ENCODE results near the gene PSG6. TPM values are rescaled to one million over a fixed set of nuclear protein-coding genes. Genes with fewer than 3 reads are reported as not detected.

Gene PSG6
- total and polyA plus RNA-seq, 12 donors: not detected

Other genes with a start within 250 kb of the PSG6 start
- under 1 TPM in 1 of 9 donors, not detected in 8; 0.22 TPM for gene PSG3, start 177.4 kb downstream of the PSG6 start, total RNA-seq
- gene PSG3, start 177.4 kb downstream of the PSG6 start, polyA plus RNA-seq: not detected
- not detected for gene PSG8, start 152.2 kb downstream of the PSG6 start, total RNA-seq
- gene PSG8, start 152.2 kb downstream of the PSG6 start, polyA plus RNA-seq: not detected
- gene PSG1, start 38.2 kb downstream of the PSG6 start, total RNA-seq: under 1 TPM in 1 of 9 donors, not detected in 8; 0.11 TPM
- not detected for gene PSG1, start 38.2 kb downstream of the PSG6 start, polyA plus RNA-seq
- not detected for gene PSG7, start 19.3 kb upstream of the PSG6 start, total RNA-seq
- gene PSG7, start 19.3 kb upstream of the PSG6 start, polyA plus RNA-seq: not detected
- gene PSG11, start 108.6 kb upstream of the PSG6 start, total RNA-seq: not detected
- not detected for gene PSG11, start 108.6 kb upstream of the PSG6 start, polyA plus RNA-seq
- under 1 TPM in 1 of 9 donors, not detected in 8; 0.11 TPM for gene PSG2, start 164.8 kb upstream of the PSG6 start, total RNA-seq
- not detected for gene PSG2, start 164.8 kb upstream of the PSG6 start, polyA plus RNA-seq

Measured in adrenal gland (tissue), 12 donors.